ENCODE results near the gene KIAA1328.

KIAA1328 gene

GRCh38 chr18:37259711-37260110 is 430.8 kb downstream of the KIAA1328 start:
- no peak for DNase-seq

GRCh38 chr18:37260367-37261093 is 431.6 kb downstream of the KIAA1328 start:
- no peak for DNase-seq

GRCh38 chr18:37261246-37261840 is 432.4 kb downstream of the KIAA1328 start:
- no peak for DNase-seq

- DNase-seq: no peak
Measured at GRCh38 chr18:37261988-37262387, 433.1 kb downstream of the KIAA1328 start.

- DNase-seq: no peak
Measured at GRCh38 chr18:37264956-37265355, 436.0 kb downstream of the KIAA1328 start.

- no peak for DNase-seq
Measured at GRCh38 chr18:37265382-37265781, 436.5 kb downstream of the KIAA1328 start.

GRCh38 chr18:37266290-37266689 is 437.4 kb downstream of the KIAA1328 start:
- no peak for DNase-seq

GRCh38 chr18:37270038-37270665 is 441.2 kb downstream of the KIAA1328 start:
- DNase-seq: peak; percentile 34

GRCh38 chr18:37270666-37271052 is 441.7 kb downstream of the KIAA1328 start:
- DNase-seq: no peak

GRCh38 chr18:37272226-37272625 is 443.3 kb downstream of the KIAA1328 start:
- DNase-seq: no peak

- no peak for DNase-seq
Measured at GRCh38 chr18:37272841-37273240, 443.9 kb downstream of the KIAA1328 start.

GRCh38 chr18:37274309-37275236 is 445.6 kb downstream of the KIAA1328 start:
- DNase-seq: no peak

- DNase-seq: no peak
Measured at GRCh38 chr18:37275237-37275741, 446.4 kb downstream of the KIAA1328 start.

GRCh38 chr18:37276111-37276890 is 447.4 kb downstream of the KIAA1328 start:
- no peak for DNase-seq

- DNase-seq: no peak
Measured at GRCh38 chr18:37277804-37278203, 448.9 kb downstream of the KIAA1328 start.
